Smooth muscle cell of the coronary artery (primary cell): ENCODE measurements around the gene ABL1. TPM values are rescaled to one million over a fixed set of nuclear protein-coding genes. Genes with fewer than 3 reads are reported as not detected.

ENCODE experiments used
- total RNA-seq: library from RNA; depleted of rRNA; stranded (reverse); fragments of >200 nt; gene quantifications from 2 replicates; pipeline ENCODE4 v1.2.3, GENCODE V29; 2014; ENCODE audit warnings: low replicate concordance

The ABL1 gene
- total RNA-seq, result 51.0 and 59.3 TPM in 2 replicates

GRCh38 chr9:130834371-130835336 lies at the start of gene ABL1:
Gene ABL1, plus strand, starts transcription at chr9:130835254. Its CDS starts 193 bp downstream, at chr9:130835447.

GRCh38 chr9:130896233-130897014 lies 61.4 kb downstream of the ABL1 start, which contains the start of gene QRFP:
Gene QRFP, minus strand, starts transcription at chr9:130896812. Its CDS starts 2,974 bp downstream, at chr9:130893838.

Other genes with a start within 250 kb of the ABL1 start
- not detected in 2 replicates for gene PRDM12, start 170.7 kb upstream of the ABL1 start, total RNA-seq
- 23.0 and 25.4 TPM in 2 replicates for gene EXOSC2, start 141.5 kb upstream of the ABL1 start, total RNA-seq
- not detected in 2 replicates for gene QRFP, start 61.6 kb downstream of the ABL1 start, total RNA-seq
- gene FIBCD1, start 104.0 kb downstream of the ABL1 start, total RNA-seq, result 0.12 and 2.4 TPM in 2 replicates
- gene LAMC3, start 173.9 kb downstream of the ABL1 start, total RNA-seq, result 0.12 and 0.30 TPM in 2 replicates